ENCODE data around the gene RBFOX2.
A peak's percentile ranks its signal among the peaks of the same experiment; 100 is the strongest.

The RBFOX2 gene

DNA sequence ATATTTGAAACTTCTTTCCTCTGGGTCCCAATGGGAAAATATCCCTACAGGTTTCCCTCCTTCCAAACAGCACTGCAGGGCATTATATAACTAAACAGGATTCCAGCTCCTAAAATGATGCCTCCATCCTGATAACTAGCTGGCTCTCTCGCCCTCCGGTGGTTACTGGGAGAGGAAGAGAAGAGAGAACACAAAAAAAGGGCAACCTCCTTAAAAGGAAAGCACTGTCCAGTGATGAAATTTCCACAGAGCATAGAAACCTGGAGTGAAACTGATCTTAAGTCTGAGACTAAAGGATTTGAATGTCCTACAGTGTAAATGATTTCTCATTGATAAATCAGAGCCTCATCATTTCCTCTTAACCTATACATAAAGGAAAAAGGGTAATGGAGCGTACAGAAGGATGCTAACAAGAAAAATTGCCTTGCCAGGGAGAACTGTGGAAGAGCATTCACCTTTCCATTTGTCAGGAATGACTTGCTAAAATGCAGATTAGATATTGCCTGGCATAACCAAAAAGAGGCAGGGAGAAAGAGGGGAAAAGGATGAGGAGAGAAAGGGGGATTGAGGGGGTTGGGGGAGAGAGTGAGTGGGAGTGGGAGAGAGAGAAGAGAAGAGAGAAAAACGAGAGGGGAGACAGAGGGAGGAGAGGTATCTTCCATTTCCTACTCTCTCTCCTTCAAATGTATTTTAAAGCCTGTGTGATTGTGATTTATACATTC, 189.6 kb downstream of the RBFOX2 start:
- DNase-seq (ENCODE audit: low read depth), result peak; percentile 25

DNA sequence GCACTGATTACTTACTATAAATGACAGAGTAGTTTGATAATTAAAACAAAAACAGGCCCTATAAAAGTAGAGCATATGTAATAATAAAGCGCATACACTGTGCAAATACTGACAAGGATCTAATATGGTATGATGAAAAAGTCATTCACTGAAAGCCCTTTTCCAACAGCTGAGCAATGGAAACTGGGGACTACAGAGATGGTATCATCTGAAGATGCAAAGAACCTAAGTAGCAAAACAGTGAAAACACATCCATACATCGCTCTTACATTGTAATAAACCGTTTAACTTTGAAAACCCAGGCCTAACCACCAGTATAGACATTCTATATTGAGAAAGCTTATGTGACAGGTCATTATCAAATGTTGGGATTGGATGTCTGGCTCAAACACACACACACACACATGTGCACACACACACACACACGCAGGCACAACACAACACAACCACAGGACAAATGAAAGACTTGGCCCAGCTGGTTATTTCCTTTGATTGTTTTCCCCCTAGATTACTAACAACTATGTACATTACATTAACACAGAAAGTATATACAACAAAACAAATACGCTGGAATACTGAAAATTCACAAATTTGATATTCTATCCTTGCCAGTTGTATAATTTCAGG, 191.4 kb downstream of the RBFOX2 start:
- no peak overlapping the region for H3K4me3 ChIP-seq (ENCODE audit: low read depth, low read length)
- DNase-seq (ENCODE audit: low read depth), result no peak
- TF ChIP-seq, protein P1, sequence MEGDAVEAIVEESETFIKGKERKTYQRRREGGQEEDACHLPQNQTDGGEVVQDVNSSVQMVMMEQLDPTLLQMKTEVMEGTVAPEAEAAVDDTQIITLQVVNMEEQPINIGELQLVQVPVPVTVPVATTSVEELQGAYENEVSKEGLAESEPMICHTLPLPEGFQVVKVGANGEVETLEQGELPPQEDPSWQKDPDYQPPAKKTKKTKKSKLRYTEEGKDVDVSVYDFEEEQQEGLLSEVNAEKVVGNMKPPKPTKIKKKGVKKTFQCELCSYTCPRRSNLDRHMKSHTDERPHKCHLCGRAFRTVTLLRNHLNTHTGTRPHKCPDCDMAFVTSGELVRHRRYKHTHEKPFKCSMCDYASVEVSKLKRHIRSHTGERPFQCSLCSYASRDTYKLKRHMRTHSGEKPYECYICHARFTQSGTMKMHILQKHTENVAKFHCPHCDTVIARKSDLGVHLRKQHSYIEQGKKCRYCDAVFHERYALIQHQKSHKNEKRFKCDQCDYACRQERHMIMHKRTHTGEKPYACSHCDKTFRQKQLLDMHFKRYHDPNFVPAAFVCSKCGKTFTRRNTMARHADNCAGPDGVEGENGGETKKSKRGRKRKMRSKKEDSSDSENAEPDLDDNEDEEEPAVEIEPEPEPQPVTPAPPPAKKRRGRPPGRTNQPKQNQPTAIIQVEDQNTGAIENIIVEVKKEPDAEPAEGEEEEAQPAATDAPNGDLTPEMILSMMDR (IDR thresholded peaks at IDR 0.05; ENCODE audit: insufficient read depth, low read depth, low read length, missing control alignments), result no peak

More for the DNA sequence above, 189.6 kb downstream of the RBFOX2 start:
- TF ChIP-seq, protein P1 (IDR thresholded peaks at IDR 0.05; ENCODE audit: insufficient read depth, low read depth, low read length, missing control alignments), result peak; percentile 14
- H3K4me3 ChIP-seq (ENCODE audit: low read depth, low read length), result no peak overlapping the region

DNA sequence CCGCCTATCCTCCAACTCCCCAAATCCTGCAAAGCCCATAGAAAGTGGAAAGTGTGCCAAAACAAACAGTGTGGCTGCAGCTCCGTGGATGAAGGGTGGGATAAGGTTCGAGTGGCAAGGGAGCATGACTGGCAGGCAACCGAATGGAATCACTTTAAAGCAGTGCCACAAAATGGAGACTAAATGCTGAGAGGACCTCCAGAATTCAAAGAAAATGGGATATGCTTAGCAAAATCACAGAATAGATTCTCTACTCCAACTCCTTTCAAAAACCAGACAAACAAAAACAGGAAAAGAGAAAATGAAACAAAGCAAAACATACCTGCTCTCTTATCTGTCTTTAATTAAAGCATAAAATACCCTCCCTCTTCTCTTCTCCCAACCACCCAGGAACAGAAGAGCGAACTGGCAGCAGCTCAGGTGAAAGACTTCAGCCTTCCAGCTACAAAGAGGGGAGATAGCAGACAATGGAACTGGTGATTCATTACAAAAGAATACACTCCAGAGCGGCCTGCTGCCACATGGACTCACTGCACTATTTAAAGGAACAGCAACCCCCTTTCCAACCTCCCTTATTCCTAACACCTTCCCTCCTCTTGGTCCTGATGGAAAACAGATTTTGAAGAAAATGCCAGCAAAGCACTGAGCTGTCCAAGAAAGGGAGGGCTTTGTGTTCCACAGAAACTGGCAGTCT, 192.5 kb downstream of the RBFOX2 start:
- TF ChIP-seq, protein P1 (IDR thresholded peaks at IDR 0.05; ENCODE audit: insufficient read depth, low read depth, low read length, missing control alignments), result no peak
- no peak for DNase-seq (ENCODE audit: low read depth)
- peak overlapping the region; percentile 41 for H3K4me3 ChIP-seq (ENCODE audit: low read depth, low read length)

DNA sequence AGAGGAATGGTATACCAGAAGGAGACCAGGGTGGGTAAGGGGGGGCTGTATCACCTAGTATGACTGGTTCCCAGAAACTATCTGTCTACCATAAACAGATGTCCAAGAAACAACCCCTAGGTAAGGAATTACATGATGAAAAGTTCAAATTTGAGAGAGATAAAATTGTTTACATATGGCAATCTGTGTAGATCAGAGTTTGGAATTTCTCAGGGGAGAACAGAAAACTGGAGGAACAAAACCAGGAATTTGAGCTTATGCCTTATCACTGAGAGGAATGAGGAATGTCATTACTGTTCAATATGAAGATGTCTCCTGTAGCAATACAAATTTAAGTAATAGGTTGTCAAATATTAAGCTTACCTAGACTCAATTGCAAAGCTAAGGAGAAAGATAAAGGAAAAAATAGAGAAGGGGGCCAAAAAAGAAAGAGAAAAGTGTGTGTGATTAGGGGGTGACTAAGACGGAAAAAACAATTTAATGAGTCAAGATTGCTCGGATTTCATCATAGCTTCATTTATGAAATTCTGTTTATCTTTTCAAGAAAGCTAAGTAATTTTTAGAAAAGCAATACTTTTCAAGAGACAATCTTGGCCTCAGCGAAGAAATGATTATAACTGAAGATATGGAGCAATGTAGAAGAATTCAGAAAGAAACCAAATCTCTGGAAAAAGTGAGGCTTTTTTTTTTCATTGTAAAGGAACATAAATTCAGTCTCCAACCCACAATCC, 193.2 kb downstream of the RBFOX2 start:
- peak overlapping the region; percentile 41 for H3K4me3 ChIP-seq (ENCODE audit: low read depth, low read length)
- TF ChIP-seq, protein P1 (IDR thresholded peaks at IDR 0.05; ENCODE audit: insufficient read depth, low read depth, low read length, missing control alignments), result no peak

DNA sequence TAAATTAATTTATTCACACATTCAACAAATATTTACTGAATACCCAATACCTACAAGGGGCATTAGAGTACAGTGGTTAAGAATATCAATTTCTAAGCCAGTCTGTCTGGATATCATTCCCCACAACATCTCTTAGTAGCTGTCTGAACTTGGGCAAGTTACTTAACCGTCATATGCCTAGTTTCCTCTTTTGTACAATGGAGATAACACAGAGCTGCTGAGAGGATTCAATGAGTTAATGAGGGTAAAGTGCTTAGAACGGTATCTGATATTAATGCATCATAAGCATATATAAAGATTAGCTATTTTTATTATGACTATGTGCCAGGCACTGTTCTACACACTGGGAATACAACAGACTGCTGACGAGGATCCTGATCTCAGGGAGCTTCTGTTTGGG, 194.6 kb downstream of the RBFOX2 start:
- no peak overlapping the region for H3K4me3 ChIP-seq (ENCODE audit: low read depth, low read length)
- no peak for DNase-seq (ENCODE audit: low read depth)
- TF ChIP-seq, protein P1 (IDR thresholded peaks at IDR 0.05; ENCODE audit: insufficient read depth, low read depth, low read length, missing control alignments), result no peak

More for the DNA sequence above, 193.2 kb downstream of the RBFOX2 start:
- no peak for DNase-seq (ENCODE audit: low read depth)

DNA sequence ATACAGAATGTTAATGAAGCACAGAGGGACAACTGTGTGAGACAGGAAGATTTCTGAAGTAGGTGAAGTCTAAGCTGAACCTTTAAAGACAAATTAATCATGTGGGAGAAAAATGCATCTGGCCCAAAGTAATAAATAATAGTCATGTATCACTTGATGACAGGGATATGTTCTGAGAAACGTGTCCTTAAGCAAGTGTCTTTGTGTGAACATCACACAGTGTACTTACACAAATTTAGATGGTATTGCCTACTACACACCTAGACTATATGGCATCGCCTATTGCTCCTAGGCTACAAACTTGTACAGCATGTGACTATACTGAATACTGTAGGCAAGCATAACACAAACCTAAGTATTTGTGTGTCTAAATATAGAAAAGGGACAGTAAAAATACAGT, 198.3 kb downstream of the RBFOX2 start:
- DNase-seq (ENCODE audit: low read depth), result no peak
- H3K4me3 ChIP-seq (ENCODE audit: low read depth, low read length), result no peak overlapping the region
- TF ChIP-seq, protein P1 (IDR thresholded peaks at IDR 0.05; ENCODE audit: insufficient read depth, low read depth, low read length, missing control alignments), result no peak
